Measurements from ENCODE around the gene GSG1.

GSG1 gene

DNA sequence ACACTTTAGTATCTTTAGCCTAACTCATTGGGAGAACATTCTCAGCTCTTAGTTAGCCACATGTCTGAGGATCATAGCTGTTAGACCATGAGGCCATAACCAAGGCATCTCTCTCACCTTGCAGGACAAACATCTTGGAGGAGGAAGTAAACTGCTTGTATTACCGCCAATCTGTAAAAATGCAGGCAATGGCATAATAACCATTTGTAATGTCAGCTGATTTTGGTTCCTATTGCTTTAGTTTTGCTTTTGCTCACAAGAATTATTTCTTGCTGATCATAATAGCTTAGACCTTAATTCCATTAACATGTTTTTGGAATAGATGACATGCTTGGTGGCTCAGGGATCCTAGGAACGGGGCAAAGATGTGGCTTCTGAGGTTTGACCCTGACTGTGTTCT is 16.4 kb upstream of the GSG1 start:
- no peak for DNase-seq (ENCODE audit: low read depth)

DNA sequence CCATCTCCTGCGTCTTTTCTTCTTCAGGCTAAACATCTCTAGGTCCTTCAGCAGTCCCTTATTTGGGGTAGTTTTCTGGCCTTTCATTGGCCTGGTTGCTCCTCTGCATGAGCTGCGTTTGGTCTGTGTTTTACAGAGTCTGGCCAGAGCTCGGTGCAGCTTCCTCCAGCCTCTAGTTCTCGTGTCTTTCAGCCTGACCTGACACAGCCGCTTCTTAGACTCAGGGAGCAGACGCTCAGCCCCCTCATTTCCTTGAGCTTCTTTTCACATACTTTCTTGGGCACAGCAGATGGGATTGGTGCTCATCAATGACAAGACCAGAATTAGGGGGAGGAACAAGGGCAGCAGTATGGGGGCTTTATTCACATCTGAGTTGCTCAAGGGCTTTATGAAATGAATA is 13.6 kb upstream of the GSG1 start:
- no peak for DNase-seq (ENCODE audit: low read depth)

DNA sequence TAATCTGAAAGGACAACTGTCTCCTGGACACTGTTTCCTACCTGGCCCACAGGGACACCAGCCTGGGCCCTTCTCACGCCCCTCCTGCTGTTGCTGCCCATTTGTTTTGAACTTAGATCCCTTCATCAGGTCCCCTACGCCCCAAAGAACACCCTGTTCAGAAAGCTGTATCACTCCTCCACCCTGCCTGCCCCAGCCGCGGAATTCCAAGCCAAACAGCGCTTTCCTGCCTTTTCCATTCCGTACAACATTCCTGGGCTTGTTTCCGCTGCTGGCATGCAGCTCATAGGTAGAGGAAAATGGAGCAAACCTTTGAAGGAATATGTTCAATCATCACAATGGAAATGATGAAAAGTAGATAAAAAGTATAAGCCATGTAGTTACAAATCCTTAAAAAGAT is 12.8 kb upstream of the GSG1 start:
- no peak for DNase-seq (ENCODE audit: low read depth)

DNA sequence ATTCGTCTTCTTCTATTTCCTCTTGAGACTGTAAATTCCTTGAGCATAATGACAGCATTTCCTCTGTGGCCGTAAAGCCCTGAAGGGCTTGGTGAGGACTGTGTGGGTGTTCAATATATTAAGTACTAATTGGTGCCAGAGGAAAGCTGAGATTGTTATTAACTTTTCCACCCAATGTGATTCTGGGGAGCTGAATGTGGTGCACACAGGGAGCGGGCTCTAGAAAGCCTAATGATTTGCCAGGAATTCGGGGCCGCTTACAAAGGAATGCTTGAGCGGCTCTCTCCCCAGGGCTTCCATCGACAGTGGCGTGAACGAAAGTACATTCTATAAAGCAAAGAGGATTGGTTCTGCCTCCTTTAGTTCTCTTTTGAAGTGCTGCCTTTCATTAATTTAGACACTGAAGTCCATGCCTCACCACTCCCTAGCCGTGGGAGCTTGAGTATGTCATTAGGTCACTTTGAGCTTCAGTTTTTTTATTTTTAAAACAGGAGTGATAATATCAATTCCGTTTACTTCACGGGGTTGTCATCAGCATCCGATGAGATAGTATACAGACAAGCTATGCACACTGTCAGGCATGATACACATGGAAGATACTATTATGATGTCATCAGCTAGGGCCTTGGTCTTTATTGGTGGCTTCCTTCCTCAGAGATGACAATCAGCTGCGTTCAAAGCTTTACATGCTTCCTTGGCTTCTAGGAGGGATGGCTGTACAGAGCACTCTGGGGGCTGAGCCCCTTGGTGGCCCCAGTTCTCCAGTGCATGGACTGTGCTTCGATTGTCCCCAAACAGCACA is 11.0 kb upstream of the GSG1 start:
- no peak for DNase-seq (ENCODE audit: low read depth)

DNA sequence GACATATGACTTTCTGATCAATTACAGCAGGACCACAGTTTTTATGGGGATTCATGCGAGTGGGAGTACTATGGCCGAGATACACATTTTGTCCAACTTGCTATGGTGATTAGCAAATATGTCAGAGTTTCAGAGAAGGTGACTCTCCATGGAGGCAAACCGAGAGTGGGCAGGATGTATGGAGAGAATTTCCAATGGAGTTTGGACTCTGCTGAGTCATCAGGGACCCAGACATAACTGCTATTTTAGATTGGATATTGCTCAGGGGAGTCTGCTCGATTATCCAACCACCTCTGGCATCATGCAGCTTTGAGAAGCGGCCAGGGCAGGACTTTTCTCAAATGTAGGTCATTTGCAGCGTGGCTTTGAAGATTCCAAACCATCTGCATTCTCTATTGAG is 9.5 kb upstream of the GSG1 start:
- DNase-seq (ENCODE audit: low read depth) = no peak

DNA sequence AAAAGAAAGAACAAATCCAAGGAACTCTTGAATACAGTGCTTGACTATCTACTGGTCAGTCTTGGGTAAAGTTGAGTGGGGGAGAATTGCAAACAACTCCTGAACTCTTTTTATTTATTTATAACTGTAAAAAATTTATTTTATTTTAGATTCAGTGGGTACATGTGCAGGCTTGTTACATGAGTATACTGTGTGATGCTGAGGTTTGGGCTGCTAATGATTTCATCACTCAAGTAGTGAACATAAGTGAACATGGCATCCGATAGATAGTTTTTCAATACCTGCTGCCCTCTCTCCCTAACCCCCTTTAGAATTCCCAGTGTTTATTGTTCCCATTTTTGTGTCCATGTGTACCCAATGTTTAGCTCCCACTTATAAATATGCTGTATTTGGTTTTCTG is 3.2 kb upstream of the GSG1 start:
- DNase-seq (ENCODE audit: low read depth) = no peak

DNA sequence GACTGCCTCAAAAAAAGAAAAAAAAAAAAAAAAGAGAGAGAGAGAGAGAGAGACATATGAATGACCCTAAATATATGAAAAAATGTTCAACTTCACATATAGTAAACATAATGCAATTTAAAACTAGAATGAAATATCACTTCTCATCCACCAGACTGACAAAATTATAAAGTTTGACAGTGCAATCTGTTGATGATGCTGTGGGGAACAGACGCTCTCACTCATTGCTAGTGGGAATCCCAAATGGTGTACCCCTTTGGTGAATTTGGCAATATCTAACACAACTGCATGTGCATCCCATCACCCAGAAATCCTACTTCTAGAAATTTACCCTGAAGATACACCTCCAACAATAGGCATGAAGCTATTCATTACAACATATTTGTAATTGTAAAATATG is 2.3 kb upstream of the GSG1 start:
- DNase-seq (ENCODE audit: low read depth) = no peak

DNA sequence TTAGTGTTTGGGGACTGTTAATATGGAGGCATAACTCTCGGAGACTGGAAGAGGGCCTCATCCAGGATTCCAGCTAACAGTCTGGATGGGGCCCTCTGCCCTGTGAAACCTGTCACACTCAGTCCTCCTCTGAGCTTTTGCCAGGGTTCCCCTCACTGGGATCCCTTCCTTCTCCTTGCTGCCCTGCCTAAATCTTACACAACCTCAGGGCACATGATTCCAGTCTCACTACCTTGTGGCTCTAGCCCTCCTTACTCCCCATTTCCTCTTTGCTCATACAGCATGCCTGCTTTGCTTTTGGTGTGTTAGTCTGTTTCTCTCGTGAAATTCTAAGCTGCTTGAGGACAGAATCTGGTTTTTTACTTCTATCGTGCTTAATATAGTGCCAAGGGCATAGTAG is 942 bp upstream of the GSG1 start:
- DNase-seq (ENCODE audit: low read depth) = no peak

DNA sequence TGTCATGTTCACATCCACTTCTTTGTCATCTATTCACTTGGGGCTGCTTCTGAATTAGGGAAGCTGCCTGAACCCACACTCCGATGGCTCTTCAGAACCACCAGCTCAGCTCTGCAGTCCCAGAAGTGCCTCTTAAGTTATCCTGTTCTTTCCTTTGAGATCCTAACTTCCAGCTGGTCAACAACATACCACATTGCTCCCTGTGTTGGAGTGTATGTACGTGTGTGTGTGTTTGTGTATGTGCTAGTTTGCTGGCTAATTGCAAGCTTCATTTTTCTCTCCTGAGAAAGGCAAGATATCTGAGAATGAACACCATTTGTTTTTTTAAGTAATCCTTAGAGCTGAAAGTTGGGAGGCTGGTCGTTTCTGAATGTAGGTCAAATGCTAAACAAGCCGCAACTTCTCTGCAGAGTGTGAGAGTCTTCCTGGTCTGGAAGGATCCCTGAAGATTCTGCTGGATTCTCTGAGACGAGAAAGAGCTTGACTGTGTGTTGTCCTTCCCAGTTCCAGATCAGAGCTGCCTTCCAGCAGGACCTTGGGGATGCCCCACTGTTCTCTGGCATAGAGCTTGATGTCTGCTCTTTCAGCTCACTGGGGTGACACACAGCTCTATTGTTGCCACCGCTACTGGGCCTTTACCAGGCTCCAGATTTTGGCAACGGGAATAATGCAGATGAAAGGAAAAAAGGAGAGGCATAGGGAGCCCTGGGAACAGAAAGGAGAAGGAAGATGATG is 839 bp downstream of the GSG1 start:
- no peak for DNase-seq (ENCODE audit: low read depth)

DNA sequence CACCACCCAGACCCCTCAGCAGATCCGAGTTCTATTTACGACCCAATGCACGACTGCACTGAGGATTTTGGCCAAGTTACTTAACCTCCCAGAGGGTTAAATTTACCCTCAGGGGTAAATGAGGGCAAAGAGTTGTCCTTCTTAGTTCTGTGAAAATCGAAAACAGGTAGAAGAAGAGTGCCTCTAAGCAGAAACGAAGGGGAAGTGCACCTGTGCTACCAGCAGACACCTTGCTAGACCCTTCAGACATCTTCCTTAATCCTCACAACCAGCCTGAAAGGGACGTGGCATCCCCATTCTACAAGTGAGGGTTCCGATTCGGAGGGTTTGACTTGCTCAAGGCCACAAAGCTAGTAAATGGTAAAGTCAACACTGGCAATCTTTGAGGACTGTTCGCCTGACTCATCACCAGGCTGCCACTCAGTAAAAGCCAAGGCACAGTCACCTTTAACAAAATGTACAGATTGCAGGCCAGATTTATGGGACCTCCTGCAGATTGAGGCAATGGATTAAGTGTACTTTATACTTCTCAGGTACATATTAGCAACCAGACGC is 1.6 kb downstream of the GSG1 start:
- no peak for DNase-seq (ENCODE audit: low read depth)

DNA sequence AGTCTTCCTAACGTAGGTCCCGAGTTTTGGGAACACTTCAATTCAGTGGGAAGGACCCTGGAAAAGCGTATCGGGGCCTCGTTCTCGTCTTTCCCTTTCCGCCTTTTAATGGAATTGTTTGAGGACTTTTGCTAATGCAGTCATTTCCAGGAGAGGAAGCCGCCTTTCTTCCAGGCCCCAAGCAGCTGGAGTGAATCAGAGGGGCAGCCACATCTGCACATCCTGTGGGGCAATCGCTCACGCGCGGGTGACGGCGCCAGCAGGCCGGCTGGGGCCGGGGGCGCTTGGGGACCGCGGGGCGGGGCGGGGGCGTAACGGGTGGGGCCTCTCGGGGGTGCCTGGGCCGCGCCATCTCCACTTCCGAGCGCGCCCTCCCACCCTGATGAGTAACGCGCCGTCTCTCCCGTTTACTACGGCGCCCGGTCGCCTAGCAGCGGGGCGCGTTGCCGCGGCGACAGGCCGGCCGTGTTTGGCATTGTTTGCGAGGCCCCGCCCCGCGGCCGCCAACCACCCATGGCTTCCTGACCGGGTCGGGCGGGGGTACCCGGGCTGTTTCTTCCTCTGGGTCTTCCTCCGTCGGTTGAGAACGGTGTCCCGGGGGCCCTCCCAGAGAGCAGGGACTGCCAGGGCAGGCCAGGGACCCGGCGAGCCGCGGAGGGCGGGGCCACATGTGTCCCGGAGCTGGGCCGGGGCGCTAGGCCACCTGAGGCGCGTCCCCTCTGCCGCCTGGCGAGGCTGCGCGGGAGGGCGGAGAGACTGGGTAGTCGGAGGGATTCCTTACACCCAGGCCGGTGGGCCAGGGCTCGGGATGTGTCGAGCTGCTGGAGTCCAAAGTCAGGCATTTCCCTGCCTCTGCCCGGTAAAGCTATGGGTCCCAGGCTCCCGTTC is 2.3 kb downstream of the GSG1 start:
- peak; percentile 77 for DNase-seq (ENCODE audit: low read depth)

DNA sequence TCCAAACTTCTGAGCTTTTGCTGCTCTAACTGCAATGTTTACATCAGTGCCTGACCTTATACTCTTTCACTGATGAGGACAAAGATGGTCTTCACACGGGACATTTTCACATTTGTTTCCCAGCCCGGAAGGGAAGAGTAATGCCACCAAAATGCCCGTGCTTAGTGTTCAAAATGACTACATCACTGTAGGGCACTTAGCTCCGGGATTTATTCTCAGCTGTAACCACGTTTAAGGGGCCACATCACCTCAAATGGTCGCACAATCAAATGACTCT is 2.9 kb downstream of the GSG1 start:
- no peak for DNase-seq (ENCODE audit: low read depth)

DNA sequence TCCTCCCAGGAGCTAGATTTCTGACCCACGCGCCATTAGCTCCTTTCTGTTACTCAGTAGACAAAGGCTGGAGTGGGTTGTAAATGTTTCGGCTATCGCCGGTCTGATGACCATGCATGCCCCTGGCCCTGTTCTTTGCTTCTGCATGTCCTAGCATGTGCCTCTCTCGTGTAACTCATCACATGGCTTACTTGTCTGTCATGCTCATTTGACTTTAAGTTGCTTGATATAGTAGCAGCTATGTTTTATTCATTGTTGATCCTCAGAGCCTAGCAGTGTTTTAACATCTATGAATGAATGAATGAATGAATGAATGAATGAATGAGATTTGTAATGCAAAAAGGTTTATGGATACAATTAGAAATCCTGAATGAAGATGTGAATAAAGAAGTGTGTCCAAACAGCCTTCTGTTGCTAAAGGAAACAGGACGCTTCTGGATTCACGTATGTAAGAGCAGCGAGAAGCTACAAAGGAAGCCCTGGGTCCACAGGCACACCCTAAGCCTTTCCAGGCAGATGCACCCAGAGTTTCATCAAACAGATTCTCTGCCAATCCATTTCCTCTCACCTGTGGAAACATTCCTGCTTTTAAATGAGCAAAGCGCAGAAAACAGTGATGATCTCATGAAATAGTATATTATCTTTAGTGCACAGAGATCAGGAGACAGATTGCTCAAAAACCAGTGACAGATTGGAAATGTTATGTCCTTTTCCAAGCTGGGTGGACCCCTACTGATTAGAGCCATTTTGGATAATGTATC is 3.4 kb downstream of the GSG1 start:
- no peak for DNase-seq (ENCODE audit: low read depth)

DNA sequence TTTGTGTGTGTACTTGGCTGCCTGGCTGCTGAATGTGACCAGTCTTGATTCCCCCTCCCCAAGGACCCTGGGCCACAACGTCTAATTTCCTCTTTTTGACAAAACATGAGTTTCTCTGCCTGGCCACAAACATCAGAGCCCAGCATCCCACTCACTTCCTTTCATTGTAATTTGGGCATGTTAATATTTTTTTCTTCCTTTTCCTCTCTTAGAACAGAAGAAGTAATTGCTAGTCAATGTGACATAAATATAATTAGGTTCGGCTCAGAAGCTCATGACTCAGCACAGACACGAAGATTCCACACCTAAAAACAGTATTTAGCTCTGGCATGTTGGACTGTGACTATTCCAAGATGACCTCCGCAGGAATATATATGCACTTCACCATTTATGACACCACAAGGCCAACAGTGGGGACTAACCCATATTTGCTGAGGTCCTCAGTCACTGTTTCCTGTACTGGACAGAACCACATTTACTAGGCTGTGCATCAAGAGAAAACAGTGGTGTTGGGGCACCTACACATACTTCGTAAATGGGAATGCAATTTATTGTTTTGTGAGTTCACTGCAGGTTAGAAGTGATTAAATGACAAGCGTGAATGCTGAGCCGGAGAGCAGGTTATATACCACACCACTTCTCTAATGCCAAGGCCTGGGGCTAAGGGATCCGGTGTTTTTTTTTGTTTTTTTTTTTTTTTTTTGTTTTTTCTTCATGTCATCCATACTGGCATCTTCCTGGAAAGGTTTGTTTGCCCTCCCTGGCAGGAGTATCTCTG is 4.2 kb downstream of the GSG1 start:
- no peak for DNase-seq (ENCODE audit: low read depth)

DNA sequence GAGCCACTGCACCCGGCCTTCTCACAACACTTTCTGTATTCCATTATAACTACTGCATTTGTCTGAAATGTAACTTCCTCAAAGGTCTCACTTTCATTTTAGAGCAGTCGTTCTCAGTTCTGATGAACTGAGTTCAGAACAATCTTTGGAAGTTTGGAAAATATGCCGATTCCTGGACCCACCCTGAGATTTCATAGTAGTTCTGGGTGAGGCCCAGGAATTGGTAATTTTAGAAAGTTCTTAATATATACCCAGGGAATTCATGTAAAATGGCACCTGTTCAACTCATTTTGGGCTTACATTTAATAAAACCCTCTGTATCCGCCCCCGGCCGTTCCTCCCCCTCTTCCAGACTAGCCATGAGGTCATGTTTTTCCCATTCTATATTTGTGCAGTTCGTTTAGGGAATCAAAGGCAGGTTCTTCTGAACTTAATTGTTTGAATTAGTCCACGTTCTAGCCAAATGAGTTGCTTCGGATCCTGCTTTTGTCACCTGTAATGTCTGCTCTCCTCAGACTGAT is 5.9 kb downstream of the GSG1 start:
- no peak for DNase-seq (ENCODE audit: low read depth)

DNA sequence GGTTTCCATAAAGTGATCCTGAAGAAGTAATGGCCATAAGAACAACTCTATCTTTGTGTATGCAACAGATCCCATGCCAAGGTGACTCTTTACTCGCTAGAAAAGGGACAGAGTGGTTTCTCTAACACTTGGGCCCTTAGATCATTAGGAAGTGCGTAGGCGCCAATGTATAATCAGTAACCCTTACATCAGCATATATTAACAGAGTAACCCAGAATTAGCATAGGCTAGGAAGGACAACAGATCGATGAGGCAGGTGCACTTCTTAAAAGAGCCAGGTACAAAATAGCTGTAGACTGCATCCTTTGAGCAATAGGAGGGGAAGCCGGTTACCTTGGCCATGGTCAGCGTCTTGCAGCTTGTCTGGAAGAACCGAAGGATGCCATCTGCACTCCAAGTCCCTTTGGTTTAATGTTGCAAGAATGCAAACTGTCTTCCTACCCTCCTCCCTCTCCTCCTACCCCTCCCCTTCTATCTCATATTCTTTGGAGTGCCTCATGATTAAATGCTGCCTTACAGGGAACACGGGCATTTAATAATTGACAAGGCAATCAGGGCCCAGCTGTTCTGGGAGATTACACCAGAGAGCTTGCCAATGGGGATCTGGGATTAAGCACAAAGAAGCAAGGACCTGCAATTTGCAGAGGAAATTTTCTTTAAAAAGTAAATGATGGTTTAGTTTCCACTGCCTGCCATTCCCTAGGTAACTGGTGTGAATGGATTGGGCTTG is 8.0 kb downstream of the GSG1 start:
- DNase-seq (ENCODE audit: low read depth) = no peak

DNA sequence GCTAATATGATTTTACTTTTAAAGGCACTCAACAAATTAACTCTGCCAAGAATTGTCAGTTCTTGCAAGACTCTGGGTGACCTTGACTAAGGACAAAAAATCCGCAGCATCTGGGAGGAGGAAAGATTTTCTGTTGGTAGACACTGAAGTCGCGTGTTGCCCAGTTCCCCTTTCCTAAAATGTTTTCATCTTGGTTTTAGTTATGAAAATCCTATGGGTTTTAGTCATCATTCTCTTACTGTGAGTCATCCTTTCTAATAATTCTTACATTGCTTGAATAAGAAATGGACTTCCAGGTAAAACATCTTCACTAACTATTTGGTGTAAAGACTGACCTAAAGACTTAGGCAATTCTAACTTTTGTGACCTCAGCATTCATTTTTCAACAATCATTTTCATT is 9.1 kb downstream of the GSG1 start:
- DNase-seq (ENCODE audit: low read depth) = no peak

DNA sequence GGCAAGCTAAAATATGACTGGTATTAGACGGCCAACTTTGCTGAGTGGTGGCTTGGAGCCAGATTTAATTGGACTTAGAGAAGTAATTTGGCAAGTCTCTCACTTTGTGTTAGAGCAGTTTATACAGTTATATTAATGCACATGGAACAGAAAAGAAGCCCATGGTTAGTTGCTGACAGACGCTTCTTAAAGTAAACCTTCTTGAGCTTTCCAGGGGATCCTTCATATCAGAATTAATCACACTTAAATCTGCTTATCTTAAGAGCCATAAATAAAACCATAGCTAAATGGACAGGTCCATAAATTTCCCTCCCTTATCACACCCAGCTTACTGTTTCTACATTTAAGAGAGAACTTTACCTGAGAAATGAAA is 9.6 kb downstream of the GSG1 start:
- DNase-seq (ENCODE audit: low read depth) = no peak

DNA sequence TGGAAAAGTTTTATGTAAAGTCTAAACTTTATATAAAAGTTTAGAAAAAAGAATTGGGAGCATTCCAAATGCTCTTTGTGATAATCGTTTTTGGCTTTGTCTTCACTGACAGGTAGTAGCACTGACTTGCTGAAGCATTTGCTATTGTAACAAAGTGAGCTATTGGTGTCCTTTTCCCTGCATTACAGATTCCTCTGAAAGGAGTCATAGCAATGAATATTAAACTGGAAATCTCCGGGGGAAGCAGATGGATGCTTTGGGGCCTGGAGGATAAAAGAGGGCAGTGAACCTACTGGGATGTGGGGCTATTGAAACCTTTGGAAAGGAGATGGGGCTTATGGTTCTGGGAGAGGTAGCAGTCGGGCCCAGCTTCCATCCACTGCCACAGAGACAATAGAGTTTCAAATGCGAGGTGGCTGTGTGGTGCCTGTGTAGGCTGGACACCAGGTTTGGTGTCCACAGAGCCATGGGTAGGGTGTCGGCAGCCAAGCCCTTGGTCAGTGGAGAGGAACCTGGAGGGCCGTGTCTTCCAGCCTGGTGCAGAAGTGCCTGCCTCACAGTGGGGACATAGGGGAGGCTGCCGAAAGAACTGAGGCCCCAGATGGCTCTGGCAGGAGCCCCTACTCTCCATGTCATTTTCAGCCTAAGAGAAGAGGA is 10.1 kb downstream of the GSG1 start:
- no peak for DNase-seq (ENCODE audit: low read depth)

DNA sequence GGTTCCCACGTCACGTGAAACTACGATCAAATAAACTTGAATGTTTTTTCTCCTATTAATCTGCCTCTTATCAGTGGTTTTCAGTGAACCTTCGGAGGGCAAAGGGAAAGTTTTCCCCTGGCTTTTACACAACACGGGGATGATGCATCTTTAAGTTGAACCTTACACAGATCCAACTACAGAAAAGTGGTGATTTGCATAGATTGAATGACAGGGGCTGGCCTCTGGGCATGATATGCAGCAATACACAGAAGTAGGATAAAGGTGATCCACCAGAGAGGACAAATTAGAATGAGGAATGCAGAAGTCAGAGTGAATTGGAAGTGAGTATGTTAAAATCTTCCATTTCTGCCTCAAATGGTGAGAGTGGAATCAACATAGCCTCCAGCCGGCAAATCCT is 11.6 kb downstream of the GSG1 start:
- DNase-seq (ENCODE audit: low read depth) = no peak

Data from stimulated activated CD8-positive, alpha-beta memory T cell treated with anti-CD3 and anti-CD28 coated beads, Interleukin-15, amount 100 ng/mL, for 1 hour (primary cell).